ENCODE data around the gene EIF2AK3.

EIF2AK3 gene

DNA sequence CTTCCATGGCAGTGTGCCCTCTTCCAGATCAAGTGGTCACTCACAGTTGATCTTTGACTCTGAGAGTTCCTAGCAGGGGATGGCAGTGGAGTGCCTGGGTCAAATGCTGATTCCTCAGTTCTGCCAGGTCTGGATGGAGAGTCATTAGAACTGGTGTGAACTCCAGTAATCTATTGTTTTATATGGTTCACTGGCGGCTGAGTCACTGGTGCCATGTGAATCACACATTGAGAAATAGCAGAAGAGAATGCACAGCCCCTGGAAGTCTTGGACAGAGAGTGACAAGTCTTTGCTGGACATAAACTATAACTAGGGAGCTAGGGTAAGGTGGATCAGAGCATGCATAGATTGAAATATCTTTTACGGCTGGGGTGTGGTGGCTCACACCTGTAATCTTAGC lies 86.9 kb downstream of the EIF2AK3 start:
- no peak for DNase-seq (ENCODE audit: low spot score)

GRCh38 chr2:88538362-88538917 lies 88.8 kb downstream of the EIF2AK3 start:
- no peak for DNase-seq (ENCODE audit: low spot score)

GRCh38 chr2:88537640-88538039 lies 89.6 kb downstream of the EIF2AK3 start:
- no peak for DNase-seq (ENCODE audit: low spot score)

- no peak for DNase-seq (ENCODE audit: low spot score)
These were observed 97.2 kb downstream of the EIF2AK3 start for GRCh38 chr2:88530081-88530480.

DNA sequence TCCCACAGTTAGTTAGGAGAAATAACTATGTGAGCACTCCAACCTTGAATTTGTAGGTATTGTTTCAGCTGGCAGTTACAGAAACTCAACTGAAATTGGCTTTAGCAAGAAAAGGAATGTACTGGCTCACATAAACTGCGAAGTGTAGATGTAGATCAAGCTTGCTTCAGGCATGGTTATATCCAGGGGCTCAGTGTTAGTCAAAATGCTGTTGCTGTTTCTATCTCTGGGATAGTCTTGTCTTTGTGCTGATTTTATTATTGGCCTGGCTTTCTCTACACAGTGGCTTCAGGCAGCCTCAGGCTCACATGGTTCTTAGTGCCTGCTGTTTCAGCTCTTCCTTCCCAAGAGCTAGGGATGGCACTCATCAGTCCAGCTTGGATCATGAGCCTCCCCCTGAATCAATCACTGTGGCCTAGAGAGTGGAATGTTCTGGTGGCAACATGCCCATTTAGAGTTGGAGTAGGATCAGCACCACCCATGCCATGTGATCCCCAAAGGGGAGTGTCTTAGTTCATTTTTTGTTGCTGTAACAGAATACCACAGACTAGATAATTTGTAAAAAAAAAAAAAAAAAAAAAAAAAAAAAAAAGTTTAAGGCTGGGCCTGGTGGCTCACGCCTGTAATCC lies 105.7 kb downstream of the EIF2AK3 start:
- no peak for DNase-seq (ENCODE audit: low spot score)

DNA sequence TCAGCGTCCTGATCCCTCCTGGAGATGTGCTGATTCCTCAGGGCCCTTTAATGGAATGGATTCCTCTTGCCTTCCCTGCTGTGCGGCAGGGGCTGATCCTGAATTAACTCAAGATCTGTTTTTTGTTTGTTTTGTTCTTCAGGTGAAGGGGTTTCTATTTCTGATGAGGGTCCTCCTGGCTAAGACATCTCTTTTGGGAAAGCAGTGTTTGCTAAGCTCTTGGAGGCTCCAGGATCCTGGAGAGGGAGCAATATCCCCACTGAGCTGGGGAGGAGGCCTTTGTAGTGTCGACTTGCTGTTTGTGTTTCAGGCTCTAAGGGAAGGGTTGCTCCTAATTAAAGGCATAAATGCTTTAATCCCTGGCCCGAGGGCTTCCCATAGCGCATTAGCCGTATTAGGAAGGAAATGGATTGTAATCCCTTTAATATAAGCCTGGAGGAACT lies 109.5 kb downstream of the EIF2AK3 start:
- DNase-seq (ENCODE audit: low spot score) = no peak

Measured in activated CD4-positive, alpha-beta T cell treated with anti-CD3 and anti-CD28 coated beads, Interleukin-2, Interleukin-4, amounts not matched to agents 100 ng/mL and 50 ng/mL, durations not matched to agents 16 hours and 8 hours (primary cell).